ENCODE measurements around the gene IL19.
"Not testable (repeated sequence)": the region's sequence is repeated elsewhere in the genome, so short reads cannot be mapped to it uniquely, and the experiment has no call there.

IL19 gene

GRCh38 chr1:206772243-206772937, 1.8 kb downstream of the IL19 start, which contains the start of gene IL10:
Gene IL10 (minus strand): TSS chr1:206772494. CDS start chr1:206772435, 59 bp downstream.
- peak in 13 of 58 donors; percentile 3 to 29 (median 12) for DNase-seq

DNA sequence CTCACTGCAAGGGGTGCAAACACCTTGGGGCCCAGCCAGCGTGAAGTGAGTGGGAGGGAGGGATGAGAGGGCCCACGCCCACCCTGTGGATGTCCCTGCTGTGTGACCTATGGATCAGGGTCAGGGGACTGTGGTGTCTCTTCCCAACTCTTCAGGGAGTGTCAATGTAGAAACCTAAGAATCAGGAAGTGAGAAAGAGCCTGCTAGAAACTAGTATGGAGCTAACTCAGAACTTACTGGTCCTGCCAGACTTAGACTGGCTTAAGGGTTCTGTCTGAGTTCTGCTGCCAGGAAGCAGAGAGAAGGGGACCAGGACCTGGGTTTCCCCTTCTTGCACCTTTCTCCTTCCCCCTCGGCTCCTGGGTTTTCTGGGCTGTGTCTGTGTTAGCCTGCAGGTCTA, 3.5 kb downstream of the IL19 start:
- no peak for DNase-seq

- DNase-seq, result no peak
Measured at GRCh38 chr1:206776229-206776628, 5.7 kb downstream of the IL19 start.

DNA sequence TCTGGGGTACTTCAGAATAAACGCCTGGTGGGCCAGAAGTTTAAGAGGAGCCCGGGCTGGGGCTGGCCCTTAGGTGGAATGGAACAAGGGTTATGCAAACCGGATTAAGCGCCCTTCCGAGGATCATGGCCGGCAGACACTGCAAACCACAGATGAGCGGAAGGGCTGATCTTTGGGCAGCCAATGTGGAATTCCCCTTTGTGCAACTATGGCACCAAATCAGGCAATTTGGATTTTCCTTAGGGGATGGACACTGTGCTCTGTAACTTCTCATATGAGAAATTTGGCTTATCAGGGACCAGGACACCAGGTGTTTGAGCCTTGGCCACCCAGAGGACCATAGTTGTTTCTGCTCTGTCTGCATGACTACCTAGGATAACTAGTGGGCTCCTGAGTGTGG, 7.5 kb downstream of the IL19 start:
- DNase-seq, result no peak

DNA sequence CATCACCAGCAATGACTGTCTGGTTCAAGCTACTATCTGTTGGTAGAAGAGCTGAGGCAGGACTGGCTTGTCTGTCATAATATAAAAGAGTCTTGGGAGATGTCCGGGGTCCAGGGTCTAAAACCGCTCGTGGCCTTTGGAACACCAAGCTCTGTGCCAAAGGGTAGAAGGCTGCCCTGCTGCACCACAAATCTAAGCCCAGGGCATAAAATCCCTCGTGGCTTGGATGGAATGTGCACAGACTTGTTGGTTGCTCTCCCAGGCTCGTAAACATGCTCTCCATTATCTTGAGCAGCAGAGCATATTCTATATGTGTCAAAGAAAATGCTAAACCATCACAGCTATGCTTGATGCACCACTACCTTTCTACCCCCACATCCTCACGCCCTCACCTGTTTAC, 8.3 kb downstream of the IL19 start:
- not testable (repeated sequence) for DNase-seq

- DNase-seq, result no peak
Measured at GRCh38 chr1:206779638-206780037, 9.1 kb downstream of the IL19 start.

DNA sequence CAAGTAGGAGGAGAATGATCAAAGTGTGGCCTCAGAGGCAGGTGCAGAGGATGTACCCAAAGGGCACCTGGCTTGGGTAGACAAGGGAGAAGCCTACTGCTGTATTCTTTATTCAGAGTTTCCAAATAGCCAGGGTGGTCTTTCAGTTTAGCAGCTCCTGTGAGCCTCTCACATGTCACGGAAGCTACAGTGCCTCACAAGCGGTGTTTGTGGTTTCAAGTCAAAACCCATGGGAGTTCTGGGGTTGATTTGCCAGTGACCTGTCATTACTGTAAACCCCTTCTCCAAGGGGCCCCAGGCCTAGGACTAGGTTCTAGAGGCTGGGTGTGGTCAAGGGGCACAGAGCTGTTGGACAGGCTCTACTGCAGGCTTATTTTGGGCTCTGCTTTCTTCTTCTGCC, 11.9 kb downstream of the IL19 start:
- no peak for DNase-seq

DNA sequence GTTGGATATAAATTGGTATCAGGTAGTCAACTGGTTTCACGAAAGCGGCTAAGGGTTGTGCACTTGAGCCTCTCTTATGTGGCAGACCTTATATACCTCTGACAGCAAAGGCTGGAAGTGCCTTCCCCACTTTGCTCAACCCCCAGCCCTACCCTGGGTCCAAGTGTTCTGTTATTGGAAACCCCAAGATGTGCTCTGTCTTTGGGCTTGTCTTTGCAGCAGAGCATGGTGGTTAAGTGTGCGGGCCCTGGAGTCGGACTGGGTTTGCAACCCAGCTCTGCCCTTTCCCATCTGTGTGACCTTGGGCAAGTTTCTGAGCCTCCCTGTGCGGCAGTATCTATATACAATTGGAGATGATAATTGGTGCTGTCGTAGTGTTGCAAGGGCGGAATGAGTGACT, 12.9 kb downstream of the IL19 start:
- DNase-seq, result no peak

DNA sequence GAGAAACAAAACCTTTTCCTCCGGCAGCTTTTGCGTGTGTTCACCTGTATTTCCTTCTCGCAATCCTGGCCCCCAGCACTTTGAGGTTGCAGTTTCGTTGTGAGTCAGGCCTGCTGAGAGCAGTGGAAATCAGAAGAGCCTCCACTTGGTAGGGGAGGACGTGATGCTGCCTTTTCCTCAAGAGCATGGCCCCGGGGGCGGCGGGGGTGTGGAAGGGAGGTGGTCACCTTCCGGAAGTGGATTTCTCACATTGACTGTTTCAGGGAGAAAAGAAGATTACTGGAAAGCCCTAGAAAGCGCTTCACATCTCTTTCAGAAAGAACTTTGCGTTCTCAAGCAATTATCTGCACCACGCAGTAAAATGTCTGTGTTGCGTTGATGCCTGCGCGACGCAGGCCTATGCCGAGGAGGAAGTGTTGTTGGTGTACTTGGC, 13.9 kb downstream of the IL19 start:
- DNase-seq, result no peak

DNA sequence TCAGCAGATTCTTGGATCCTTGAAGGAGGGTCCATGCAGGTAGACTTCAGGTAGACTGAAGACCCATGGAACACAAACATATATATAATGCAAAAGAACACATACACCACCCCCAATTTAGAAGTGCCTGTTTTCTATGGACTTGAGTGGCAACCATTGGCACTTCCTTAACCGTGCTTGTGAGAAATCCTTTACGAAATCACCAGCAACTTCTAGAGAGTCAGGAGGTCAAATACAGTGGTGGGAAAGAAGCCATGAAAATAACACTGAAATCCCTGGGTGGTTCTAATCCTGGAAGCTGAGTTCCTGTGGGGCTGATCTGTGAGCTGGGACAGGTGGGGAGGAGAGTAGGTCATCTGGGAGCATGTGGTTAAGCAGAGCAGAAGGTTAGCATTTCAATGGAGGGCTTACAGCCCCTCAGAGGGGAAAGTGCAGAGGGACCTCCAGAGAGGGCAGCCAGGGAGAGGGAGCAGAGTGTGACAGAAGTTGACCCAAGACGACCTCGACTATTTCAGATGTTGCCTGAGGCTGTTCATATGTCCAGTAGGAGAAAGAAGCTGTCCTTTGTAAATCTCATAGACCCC, 14.7 kb downstream of the IL19 start:
- no peak for DNase-seq

- no peak for DNase-seq
Measured at GRCh38 chr1:206786212-206786886, 15.8 kb downstream of the IL19 start.

DNA sequence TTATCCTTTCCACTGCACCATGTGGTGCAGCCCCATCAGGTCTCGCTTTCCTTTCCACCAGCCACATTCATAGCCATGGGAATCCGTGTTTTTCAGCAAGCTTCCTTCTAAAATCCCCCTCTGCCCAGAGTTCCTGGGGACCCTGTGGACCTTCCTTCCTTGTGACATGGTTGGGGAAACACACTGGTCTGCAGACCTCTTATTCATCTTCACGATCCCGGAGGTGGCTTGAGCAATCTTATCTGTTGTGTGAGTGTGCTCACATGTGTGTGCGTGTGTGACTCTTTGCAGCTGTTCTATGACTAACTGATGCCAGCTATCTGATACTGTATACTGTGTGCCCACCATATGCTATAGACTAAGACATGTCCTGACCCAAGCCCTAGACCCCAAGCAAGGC, 17.3 kb downstream of the IL19 start:
- DNase-seq, result no peak

GRCh38 chr1:206788487-206789050, 18.0 kb downstream of the IL19 start:
- no peak for DNase-seq

DNA sequence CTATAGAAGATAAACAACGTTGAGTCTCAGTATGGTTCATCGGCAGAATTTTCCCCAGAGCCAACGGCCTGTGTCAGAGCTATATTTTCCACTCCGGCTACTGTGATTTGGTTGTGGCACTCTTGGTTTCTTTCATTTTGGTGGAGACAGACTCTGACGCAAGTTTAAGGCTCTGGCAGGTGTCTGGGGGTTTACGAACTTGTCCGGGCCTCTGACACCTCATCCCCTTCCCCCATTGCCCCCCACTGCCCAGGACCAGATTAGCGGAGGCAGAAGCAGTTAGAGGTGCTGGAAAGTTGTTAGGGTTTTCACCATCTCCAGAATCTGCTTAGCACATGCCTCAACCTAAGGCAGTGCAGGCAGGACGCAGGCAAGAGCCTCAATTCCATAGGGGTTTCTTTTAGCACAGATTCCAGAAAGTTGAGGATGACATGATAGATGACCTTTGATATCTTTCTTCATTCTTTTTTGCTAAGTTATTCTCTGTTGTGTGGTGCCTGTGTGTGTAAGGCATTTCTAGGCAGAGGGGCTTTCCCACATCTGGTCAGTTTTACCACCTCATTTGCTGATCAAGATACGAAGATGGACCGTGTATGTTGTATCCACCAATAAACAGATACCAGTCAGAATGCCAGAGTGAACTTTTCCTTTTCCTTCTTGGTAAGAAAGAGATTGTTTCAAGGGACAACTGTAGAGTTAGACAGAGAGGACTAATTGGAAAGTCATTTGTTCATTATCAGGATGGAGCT, 20.1 kb downstream of the IL19 start:
- DNase-seq, result no peak

GRCh38 chr1:206792939-206793607, 22.5 kb downstream of the IL19 start:
- no peak for DNase-seq

DNA sequence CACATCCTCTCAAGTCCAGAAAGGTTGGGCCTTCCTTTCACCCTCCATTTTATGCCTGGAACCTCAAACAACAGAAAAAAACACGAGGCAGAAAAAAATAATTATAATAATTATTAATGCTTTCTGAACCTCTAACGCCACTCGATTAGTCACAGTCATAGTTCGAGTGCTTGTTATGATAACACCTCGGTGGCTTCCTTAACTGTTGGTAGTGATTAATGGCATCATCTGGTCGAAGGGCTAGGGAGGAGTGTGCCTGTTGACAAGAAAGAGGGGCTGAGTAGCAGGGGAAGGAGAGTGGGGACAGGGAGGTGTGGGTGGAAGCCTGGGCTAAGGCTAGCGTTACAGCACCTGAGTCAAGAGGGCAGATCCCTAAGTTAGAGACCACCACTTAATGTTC, 23.0 kb downstream of the IL19 start:
- no peak for DNase-seq

DNA sequence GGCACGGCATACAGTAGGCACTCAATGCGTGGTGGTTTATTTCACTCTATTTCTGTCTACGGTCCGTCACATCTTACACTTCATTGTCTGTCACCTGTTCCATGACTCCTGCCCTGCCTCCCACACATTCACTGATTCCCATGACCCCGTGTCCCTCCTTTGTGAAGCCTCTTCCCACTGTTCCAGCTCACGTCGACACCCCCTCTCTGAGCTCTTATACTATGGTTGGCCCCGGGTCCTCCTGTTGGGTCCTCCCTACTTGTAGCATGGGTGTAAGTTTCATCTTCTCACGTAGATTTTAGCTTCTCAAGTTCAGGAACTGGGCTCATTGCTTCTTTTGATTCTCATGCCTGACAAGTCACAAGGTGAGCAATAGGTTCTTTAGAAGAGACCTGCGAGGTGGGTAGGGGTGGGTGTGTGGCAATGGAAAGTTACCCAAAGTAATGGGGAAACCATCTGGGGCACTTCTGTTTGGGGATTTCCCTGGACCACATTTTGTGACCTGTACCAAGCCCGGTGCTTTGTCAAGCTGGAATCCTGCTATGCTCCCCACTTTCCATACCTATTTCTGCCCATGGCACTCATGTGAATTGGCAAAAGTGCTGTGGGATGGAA, 23.8 kb downstream of the IL19 start:
- DNase-seq, result no peak

GRCh38 chr1:206796116-206796515, 25.5 kb downstream of the IL19 start:
- DNase-seq, result no peak

- no peak for DNase-seq
Measured at GRCh38 chr1:206796981-206797402, 26.4 kb downstream of the IL19 start.
